Measurements from ENCODE around the gene EMILIN2. TPM values are rescaled to one million over a fixed set of nuclear protein-coding genes. Genes with fewer than 3 reads are reported as not detected.

The EMILIN2 gene
- total and polyA plus RNA-seq, 2 of the 13 experiments (the other 11 are each of a cell fraction or from before 2014, with no cell fraction given) = 7.6 to 8.2 TPM

DNA sequence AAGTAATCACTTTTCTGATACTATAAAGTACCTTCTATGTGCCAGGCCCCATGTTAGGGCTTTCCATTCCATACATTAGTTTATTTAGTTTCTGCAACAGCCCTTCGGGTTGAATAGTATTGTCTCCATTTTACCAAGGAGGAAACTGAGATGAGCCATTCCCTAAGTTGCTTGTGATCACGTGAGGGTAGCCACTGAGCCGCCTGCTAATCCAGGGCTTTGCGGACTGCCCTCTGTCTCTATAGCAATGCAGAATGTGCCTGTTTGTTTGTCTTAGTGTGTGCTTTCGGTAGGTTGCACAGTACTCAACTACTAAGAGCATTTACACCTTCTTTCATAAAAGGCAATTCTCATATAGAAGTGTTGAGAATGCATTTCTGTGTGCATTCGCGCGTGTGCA lies 5.0 kb downstream of the EMILIN2 start:
- 40% methylated on average over 8 of the region's 8 CpGs for WGBS (ENCODE audit: low lambda C conversion rate)
- DNase-seq (ENCODE audit: low spot score) (no peak), FAIRE-seq (no peak), ATAC-seq (no peak)
- Histone ChIP-seq H2AFZ (ENCODE audit: low read length) (no peak overlapping the region), H3K4me3 (replicated peaks in 1 of 3; ENCODE audit: insufficient read depth in 1 of 3, low read depth in 2 of 3, low read length in 3 of 3) (no peak overlapping the region), H3K4me1 (ENCODE audit: insufficient read depth, low read length) (peaks cover 18% of the 10 kb centered on the region), H3K27me3 (ENCODE audit: control insufficient read depth in 1 of 2, insufficient read depth in 2 of 2, low read length in 2 of 2) (peaks cover 8 to 78% of the 10 kb centered on the region in 2 experiments; a peak in 4 of 5 replicates), H3K4me2 (ENCODE audit: low read depth, low read length) (no peak overlapping the region), H3K27ac (ENCODE audit: extremely low read length, insufficient read depth, low read length) (no peak overlapping the region), H3K9me3 (ENCODE audit: low read length) (no peaks in the 10 kb centered on the region), H4K20me1 (ENCODE audit: insufficient read depth, low read length) (no peaks in the 10 kb centered on the region), H3K9ac (ENCODE audit: insufficient read depth, low read depth, low read length) (no peak overlapping the region), H3K79me2 (ENCODE audit: insufficient read depth, low read length) (no peaks in the 10 kb centered on the region), H3K36me3 (replicated peaks in 1 of 2; ENCODE audit: control insufficient read depth in 1 of 2, insufficient read depth in 2 of 2, low read length in 2 of 2) (no peaks in the 10 kb centered on the region)
- ChIA-PET POLR2A (no interaction called here), CTCF (ENCODE audit: low intra/inter-chr PET ratio, low total read pairs) (no interaction called here)
- TF ChIP-seq TBL1XR1 (IDR thresholded peaks at IDR 0.05; ENCODE audit: borderline replicate concordance, low read length, partially characterized antibody) (no peak), ZNF547 (CRISPR knock-in tag; IDR thresholded peaks at IDR 0.05) (no peak), MEIS2 (CRISPR knock-in tag; IDR thresholded peaks at IDR 0.05) (no peak), RAD51 (IDR thresholded peaks at IDR 0.05; ENCODE audit: borderline replicate concordance) (no peak), ZSCAN9 (CRISPR knock-in tag; IDR thresholded peaks at IDR 0.05; ENCODE audit: borderline replicate concordance) (no peak), NRL (CRISPR knock-in tag; IDR thresholded peaks at IDR 0.05; ENCODE audit: borderline replicate concordance) (no peak)
- TF ChIP-seq, protein P1, sequence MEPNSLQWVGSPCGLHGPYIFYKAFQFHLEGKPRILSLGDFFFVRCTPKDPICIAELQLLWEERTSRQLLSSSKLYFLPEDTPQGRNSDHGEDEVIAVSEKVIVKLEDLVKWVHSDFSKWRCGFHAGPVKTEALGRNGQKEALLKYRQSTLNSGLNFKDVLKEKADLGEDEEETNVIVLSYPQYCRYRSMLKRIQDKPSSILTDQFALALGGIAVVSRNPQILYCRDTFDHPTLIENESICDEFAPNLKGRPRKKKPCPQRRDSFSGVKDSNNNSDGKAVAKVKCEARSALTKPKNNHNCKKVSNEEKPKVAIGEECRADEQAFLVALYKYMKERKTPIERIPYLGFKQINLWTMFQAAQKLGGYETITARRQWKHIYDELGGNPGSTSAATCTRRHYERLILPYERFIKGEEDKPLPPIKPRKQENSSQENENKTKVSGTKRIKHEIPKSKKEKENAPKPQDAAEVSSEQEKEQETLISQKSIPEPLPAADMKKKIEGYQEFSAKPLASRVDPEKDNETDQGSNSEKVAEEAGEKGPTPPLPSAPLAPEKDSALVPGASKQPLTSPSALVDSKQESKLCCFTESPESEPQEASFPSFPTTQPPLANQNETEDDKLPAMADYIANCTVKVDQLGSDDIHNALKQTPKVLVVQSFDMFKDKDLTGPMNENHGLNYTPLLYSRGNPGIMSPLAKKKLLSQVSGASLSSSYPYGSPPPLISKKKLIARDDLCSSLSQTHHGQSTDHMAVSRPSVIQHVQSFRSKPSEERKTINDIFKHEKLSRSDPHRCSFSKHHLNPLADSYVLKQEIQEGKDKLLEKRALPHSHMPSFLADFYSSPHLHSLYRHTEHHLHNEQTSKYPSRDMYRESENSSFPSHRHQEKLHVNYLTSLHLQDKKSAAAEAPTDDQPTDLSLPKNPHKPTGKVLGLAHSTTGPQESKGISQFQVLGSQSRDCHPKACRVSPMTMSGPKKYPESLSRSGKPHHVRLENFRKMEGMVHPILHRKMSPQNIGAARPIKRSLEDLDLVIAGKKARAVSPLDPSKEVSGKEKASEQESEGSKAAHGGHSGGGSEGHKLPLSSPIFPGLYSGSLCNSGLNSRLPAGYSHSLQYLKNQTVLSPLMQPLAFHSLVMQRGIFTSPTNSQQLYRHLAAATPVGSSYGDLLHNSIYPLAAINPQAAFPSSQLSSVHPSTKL (CRISPR knock-in tag; IDR thresholded peaks at IDR 0.05) = no peak
- TF ChIP-seq, protein P2, sequence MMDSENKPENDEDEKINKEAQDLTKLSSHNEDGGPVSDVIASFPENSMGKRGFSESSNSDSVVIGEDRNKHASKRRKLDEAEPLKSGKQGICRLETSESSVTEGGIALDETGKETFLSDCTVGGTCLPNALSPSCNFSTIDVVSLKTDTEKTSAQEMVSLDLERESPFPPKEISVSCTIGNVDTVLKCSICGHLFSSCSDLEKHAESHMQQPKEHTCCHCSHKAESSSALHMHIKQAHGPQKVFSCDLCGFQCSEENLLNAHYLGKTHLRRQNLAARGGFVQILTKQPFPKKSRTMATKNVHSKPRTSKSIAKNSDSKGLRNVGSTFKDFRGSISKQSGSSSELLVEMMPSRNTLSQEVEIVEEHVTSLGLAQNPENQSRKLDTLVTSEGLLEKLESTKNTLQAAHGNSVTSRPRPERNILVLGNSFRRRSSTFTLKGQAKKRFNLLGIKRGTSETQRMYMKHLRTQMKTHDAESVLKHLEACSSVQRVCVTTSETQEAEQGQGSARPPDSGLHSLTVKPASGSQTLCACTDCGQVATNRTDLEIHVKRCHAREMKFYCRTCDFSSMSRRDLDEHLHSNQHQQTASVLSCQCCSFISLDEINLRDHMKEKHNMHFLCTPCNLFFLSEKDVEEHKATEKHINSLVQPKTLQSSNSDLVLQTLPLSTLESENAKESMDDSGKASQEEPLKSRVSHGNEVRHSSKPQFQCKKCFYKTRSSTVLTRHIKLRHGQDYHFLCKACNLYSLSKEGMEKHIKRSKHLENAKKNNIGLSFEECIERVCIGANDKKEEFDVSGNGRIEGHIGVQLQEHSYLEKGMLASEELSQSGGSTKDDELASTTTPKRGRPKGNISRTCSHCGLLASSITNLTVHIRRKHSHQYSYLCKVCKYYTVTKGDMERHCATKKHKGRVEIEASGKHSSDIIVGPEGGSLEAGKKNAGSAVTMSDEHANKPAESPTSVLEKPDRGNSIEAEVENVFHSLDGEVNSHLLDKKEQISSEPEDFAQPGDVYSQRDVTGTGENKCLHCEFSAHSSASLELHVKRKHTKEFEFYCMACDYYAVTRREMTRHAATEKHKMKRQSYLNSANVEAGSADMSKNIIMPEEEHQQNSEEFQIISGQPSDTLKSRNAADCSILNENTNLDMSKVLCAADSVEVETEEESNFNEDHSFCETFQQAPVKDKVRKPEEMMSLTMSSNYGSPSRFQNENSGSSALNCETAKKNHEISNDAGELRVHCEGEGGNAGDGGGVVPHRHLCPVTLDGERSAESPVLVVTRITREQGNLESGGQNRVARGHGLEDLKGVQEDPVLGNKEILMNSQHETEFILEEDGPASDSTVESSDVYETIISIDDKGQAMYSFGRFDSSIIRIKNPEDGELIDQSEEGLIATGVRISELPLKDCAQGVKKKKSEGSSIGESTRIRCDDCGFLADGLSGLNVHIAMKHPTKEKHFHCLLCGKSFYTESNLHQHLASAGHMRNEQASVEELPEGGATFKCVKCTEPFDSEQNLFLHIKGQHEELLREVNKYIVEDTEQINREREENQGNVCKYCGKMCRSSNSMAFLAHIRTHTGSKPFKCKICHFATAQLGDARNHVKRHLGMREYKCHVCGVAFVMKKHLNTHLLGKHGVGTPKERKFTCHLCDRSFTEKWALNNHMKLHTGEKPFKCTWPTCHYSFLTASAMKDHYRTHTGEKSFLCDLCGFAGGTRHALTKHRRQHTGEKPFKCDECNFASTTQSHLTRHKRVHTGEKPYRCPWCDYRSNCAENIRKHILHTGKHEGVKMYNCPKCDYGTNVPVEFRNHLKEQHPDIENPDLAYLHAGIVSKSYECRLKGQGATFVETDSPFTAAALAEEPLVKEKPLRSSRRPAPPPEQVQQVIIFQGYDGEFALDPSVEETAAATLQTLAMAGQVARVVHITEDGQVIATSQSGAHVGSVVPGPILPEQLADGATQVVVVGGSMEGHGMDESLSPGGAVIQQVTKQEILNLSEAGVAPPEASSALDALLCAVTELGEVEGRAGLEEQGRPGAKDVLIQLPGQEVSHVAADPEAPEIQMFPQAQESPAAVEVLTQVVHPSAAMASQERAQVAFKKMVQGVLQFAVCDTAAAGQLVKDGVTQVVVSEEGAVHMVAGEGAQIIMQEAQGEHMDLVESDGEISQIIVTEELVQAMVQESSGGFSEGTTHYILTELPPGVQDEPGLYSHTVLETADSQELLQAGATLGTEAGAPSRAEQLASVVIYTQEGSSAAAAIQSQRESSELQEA (CRISPR knock-in tag; IDR thresholded peaks at IDR 0.05; ENCODE audit: not compliant biosample characterization) = no peak
- no TSS peak for BruUV-seq (replicated peaks)
- intact Hi-C loops (cut with micrococcal nuclease; ENCODE audit: unreplicated experiment) = no loop called here
- in situ Hi-C loops (cut with HindIII; ENCODE audit: extremely low pct_ligation_motif_present, low pct_unique_long_range_greater_than_20kb) = no loop called here

Data from HepG2 (cell line).